K562 (cell line): Measurements from ENCODE around the gene SHISA9.

Experiments used
- CTCF ChIP-seq, 3 experiments: IDR thresholded peaks in 2 of 3; conservative IDR thresholded peaks in 1 of 3; 2 replicates each; pipeline ENCODE4 v1.5.1; 2011 to 2012; ENCODE audit warnings: low read length in 3 of 3, mild to moderate bottlenecking in 3 of 3, control low read depth in 2 of 3, improper control_type of control experiment in 1 of 3, inconsistent platforms in 1 of 3, low read depth in 1 of 3, mixed read lengths in 1 of 3, moderate library complexity in 1 of 3; ENCODE audit not compliant: insufficient read depth in 2 of 3
- SP1 ChIP-seq: sonication (generic); formaldehyde crosslinking; IDR thresholded peaks from 2 replicates; pipeline ENCODE4 v1.8.1; 2022; ENCODE audit warnings: mild to moderate bottlenecking, missing genetic modification reagents

DNA sequence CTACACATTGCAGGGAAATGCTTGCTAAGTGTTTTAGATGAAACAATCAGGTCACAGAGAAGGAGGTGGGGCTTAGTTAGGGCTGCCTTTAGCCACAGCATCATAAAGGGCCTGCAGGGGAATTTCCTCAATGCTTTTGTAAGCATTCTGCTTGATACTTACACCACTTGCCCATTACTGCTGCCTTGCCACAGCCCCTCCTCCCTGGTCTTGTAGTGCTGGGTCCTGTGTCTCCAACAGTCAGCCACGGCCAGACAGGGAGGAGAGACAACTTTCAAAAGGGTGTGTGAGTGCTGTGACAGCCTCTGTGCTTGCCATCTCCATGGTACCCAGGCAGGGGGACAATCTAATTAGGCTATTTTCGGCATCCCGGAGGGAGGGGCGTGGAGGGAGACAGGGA, 111.2 kb downstream of the SHISA9 start:
- TF ChIP-seq SP1 (CRISPR knock-in tag) (no peak), CTCF (IDR thresholded peaks at IDR 0.05 in 2 of 3, conservative IDR thresholded peaks at IDR 0.05 in 1 of 3; ENCODE audit: insufficient read depth in 2 of 3, low read depth in 1 of 3, low read length in 3 of 3) (no peak)
